ENCODE results near the gene ALDOC. TPM values are rescaled to one million over a fixed set of nuclear protein-coding genes. Genes with fewer than 3 reads are reported as not detected.

Gene ALDOC
- total and polyA plus RNA-seq, 9 donors = 1.7 to 4.4 (median 2.5) TPM

GRCh38 chr17:28573966-28574480, 2.7 kb downstream of the ALDOC start:
- H3K27me3 ChIP-seq (ENCODE audit: control insufficient read depth, insufficient read depth, low read length) = no peaks in the 10 kb centered on the region

GRCh38 chr17:28573521-28573920, 3.2 kb downstream of the ALDOC start:
- no peaks in the 10 kb centered on the region for H3K27me3 ChIP-seq (ENCODE audit: control insufficient read depth, insufficient read depth, low read length)
- H3K4me1 ChIP-seq (ENCODE audit: control insufficient read depth, insufficient read depth, low read length) = peaks cover 19% of the 10 kb centered on the region

More at GRCh38 chr17:28573966-28574480, 2.7 kb downstream of the ALDOC start:
- Histone ChIP-seq H3K4me1 (ENCODE audit: control insufficient read depth, insufficient read depth, low read length) (peaks cover 19% of the 10 kb centered on the region), H3K9me3 (replicated peaks; ENCODE audit: control insufficient read depth, low read depth, low read length) (no peaks in the 10 kb centered on the region), H3K36me3 (ENCODE audit: control insufficient read depth, insufficient read depth, low read length) (peaks cover 15% of the 10 kb centered on the region), H3K27ac (ENCODE audit: low read length) (no peak overlapping the region), H3K4me3 (ENCODE audit: low read length) (no peak overlapping the region)
- DNase-seq = no peak
- 92% methylated on average over 6 of the region's 6 CpGs for WGBS (ENCODE audit: insufficient coverage)

GRCh38 chr17:28573040-28573380, 3.7 kb downstream of the ALDOC start:
- Histone ChIP-seq H3K9me3 (replicated peaks; ENCODE audit: control insufficient read depth, low read depth, low read length) (no peaks in the 10 kb centered on the region), H3K36me3 (ENCODE audit: control insufficient read depth, insufficient read depth, low read length) (peaks cover 6% of the 10 kb centered on the region), H3K4me1 (ENCODE audit: control insufficient read depth, insufficient read depth, low read length) (peaks cover 19% of the 10 kb centered on the region), H3K27me3 (ENCODE audit: control insufficient read depth, insufficient read depth, low read length) (no peaks in the 10 kb centered on the region), H3K27ac (ENCODE audit: low read length) (no peak overlapping the region), H3K4me3 (ENCODE audit: low read length) (no peak overlapping the region)
- no peak for DNase-seq

More at GRCh38 chr17:28573521-28573920, 3.2 kb downstream of the ALDOC start:
- DNase-seq = no peak
- peaks cover 10% of the 10 kb centered on the region for H3K36me3 ChIP-seq (ENCODE audit: control insufficient read depth, insufficient read depth, low read length)
- H3K9me3 ChIP-seq (replicated peaks; ENCODE audit: control insufficient read depth, low read depth, low read length) = no peaks in the 10 kb centered on the region
- WGBS (ENCODE audit: insufficient coverage) = 96% methylated on average over 9 of the region's 9 CpGs
- H3K4me3 ChIP-seq (ENCODE audit: low read length) = no peak overlapping the region
- H3K27ac ChIP-seq (ENCODE audit: low read length) = no peak overlapping the region

- Histone ChIP-seq H3K27ac (ENCODE audit: low read length) (no peak overlapping the region), H3K36me3 (ENCODE audit: control insufficient read depth, insufficient read depth, low read length) (peaks cover under 1% of the 10 kb centered on the region), H3K4me3 (ENCODE audit: low read length) (no peak overlapping the region), H3K9me3 (replicated peaks; ENCODE audit: control insufficient read depth, low read depth, low read length) (no peaks in the 10 kb centered on the region), H3K4me1 (ENCODE audit: control insufficient read depth, insufficient read depth, low read length) (peaks cover 19% of the 10 kb centered on the region), H3K27me3 (ENCODE audit: control insufficient read depth, insufficient read depth, low read length) (no peaks in the 10 kb centered on the region)
- 79% methylated on average over 5 of the region's 5 CpGs for WGBS (ENCODE audit: insufficient coverage)
- DNase-seq = no peak
These were observed 4.2 kb downstream of the ALDOC start for GRCh38 chr17:28572259-28573039.

- WGBS (ENCODE audit: insufficient coverage) = 0% methylated on average over 37 of the region's 49 CpGs
- H3K9me3 ChIP-seq (replicated peaks; ENCODE audit: control insufficient read depth, low read depth, low read length) = no peaks in the 10 kb centered on the region
- H3K27ac ChIP-seq (ENCODE audit: low read length) = peak within 1 kb of the TSS; percentile 67
- DNase-seq = peak; percentile 96
- H3K27me3 ChIP-seq (ENCODE audit: control insufficient read depth, insufficient read depth, low read length) = no peaks in the 10 kb centered on the region
- peaks cover 13% of the 10 kb centered on the region for H3K4me1 ChIP-seq (ENCODE audit: control insufficient read depth, insufficient read depth, low read length)
- H3K4me3 ChIP-seq (ENCODE audit: low read length) = peak within 1 kb of the TSS; percentile 97
- H3K36me3 ChIP-seq (ENCODE audit: control insufficient read depth, insufficient read depth, low read length) = no peaks in the 10 kb centered on the region
These were observed 5.2 kb downstream of the ALDOC start, which contains the start of gene PIGS for GRCh38 chr17:28571361-28572122. TSS of gene PIGS (minus strand) at chr17:28571524. CDS start at chr17:28571496, 28 bp downstream.

GRCh38 chr17:28570716-28571360, 5.9 kb downstream of the ALDOC start:
- Histone ChIP-seq H3K36me3 (ENCODE audit: control insufficient read depth, insufficient read depth, low read length) (no peaks in the 10 kb centered on the region), H3K27ac (ENCODE audit: low read length) (peak overlapping the region; percentile 67), H3K4me1 (ENCODE audit: control insufficient read depth, insufficient read depth, low read length) (peaks cover 13% of the 10 kb centered on the region), H3K4me3 (ENCODE audit: low read length) (peak overlapping the region; percentile 97), H3K27me3 (ENCODE audit: control insufficient read depth, insufficient read depth, low read length) (no peaks in the 10 kb centered on the region), H3K9me3 (replicated peaks; ENCODE audit: control insufficient read depth, low read depth, low read length) (no peaks in the 10 kb centered on the region)
- under 1% methylated on average over 38 of the region's 39 CpGs for WGBS (ENCODE audit: insufficient coverage)
- DNase-seq = no peak

- no peak for DNase-seq
- no CpG with 5 or more reads among the region's 1 CpG for WGBS (ENCODE audit: insufficient coverage)
- H3K36me3 ChIP-seq (ENCODE audit: control insufficient read depth, insufficient read depth, low read length) = no peaks in the 10 kb centered on the region
- no peaks in the 10 kb centered on the region for H3K9me3 ChIP-seq (replicated peaks; ENCODE audit: control insufficient read depth, low read depth, low read length)
- H3K4me3 ChIP-seq (ENCODE audit: low read length) = no peak overlapping the region
- peaks cover 13% of the 10 kb centered on the region for H3K4me1 ChIP-seq (ENCODE audit: control insufficient read depth, insufficient read depth, low read length)
- no peaks in the 10 kb centered on the region for H3K27me3 ChIP-seq (ENCODE audit: control insufficient read depth, insufficient read depth, low read length)
- no peak overlapping the region for H3K27ac ChIP-seq (ENCODE audit: low read length)
These were observed 7.2 kb downstream of the ALDOC start for GRCh38 chr17:28569446-28569845.

- Histone ChIP-seq H3K36me3 (ENCODE audit: control insufficient read depth, insufficient read depth, low read length) (peaks cover 11% of the 10 kb centered on the region), H3K4me1 (ENCODE audit: control insufficient read depth, insufficient read depth, low read length) (peaks cover 19% of the 10 kb centered on the region), H3K27me3 (ENCODE audit: control insufficient read depth, insufficient read depth, low read length) (no peaks in the 10 kb centered on the region), H3K9me3 (replicated peaks; ENCODE audit: control insufficient read depth, low read depth, low read length) (no peaks in the 10 kb centered on the region), H3K4me3 (ENCODE audit: low read length) (no peak overlapping the region), H3K27ac (ENCODE audit: low read length) (no peak overlapping the region)
- 87% methylated on average over 3 of the region's 3 CpGs for WGBS (ENCODE audit: insufficient coverage)
- no peak for DNase-seq
These were observed 9.1 kb downstream of the ALDOC start for GRCh38 chr17:28567604-28568003.

- Histone ChIP-seq H3K27ac (ENCODE audit: low read length) (no peak overlapping the region), H3K27me3 (ENCODE audit: control insufficient read depth, insufficient read depth, low read length) (no peaks in the 10 kb centered on the region), H3K9me3 (replicated peaks; ENCODE audit: control insufficient read depth, low read depth, low read length) (no peaks in the 10 kb centered on the region), H3K36me3 (ENCODE audit: control insufficient read depth, insufficient read depth, low read length) (peaks cover 22% of the 10 kb centered on the region), H3K4me3 (ENCODE audit: low read length) (no peak overlapping the region), H3K4me1 (ENCODE audit: control insufficient read depth, insufficient read depth, low read length) (peaks cover 7% of the 10 kb centered on the region)
- no peak for DNase-seq
- no CpG with 5 or more reads among the region's 3 CpGs for WGBS (ENCODE audit: insufficient coverage)
These were observed 13.2 kb downstream of the ALDOC start for GRCh38 chr17:28563475-28563874.

- Histone ChIP-seq H3K4me3 (ENCODE audit: low read length) (no peak overlapping the region), H3K27me3 (ENCODE audit: control insufficient read depth, insufficient read depth, low read length) (no peaks in the 10 kb centered on the region), H3K4me1 (ENCODE audit: control insufficient read depth, insufficient read depth, low read length) (peaks cover 11% of the 10 kb centered on the region), H3K36me3 (ENCODE audit: control insufficient read depth, insufficient read depth, low read length) (peaks cover 50% of the 10 kb centered on the region), H3K9me3 (replicated peaks; ENCODE audit: control insufficient read depth, low read depth, low read length) (no peaks in the 10 kb centered on the region), H3K27ac (ENCODE audit: low read length) (no peak overlapping the region)
- 86% methylated on average over 1 of the region's 3 CpGs for WGBS (ENCODE audit: insufficient coverage)
- DNase-seq = no peak
These were observed 21.7 kb downstream of the ALDOC start for GRCh38 chr17:28555022-28555421.

All from muscle of leg (tissue), 11 donors.